Measurements from ENCODE around the gene TDP1. TPM values are rescaled to one million over a fixed set of nuclear protein-coding genes. Genes with fewer than 3 reads are reported as not detected.

Gene TDP1
- total and polyA plus RNA-seq, 4 donors, result 2.1 to 23.6 (median 8.5) TPM

GRCh38 chr14:89936654-89937185, 19.0 kb upstream of the TDP1 start:
- no peak for DNase-seq
- Histone ChIP-seq H3K9me3 (ENCODE audit: control insufficient read depth in 4 of 4, insufficient read depth in 3 of 4, low read length in 3 of 4) (no peaks in the 10 kb centered on the region), H3K4me3 (no peak overlapping the region), H3K27me3 (ENCODE audit: control insufficient read depth in 3 of 3, insufficient read depth in 3 of 3, low read length in 2 of 3) (no peaks in the 10 kb centered on the region), H3K4me1 (ENCODE audit: control insufficient read depth in 5 of 5, insufficient read depth in 5 of 5, low read length in 5 of 5) (no peaks in the 10 kb centered on the region), H3K27ac (ENCODE audit: low read depth in 1 of 2, low read length in 1 of 2) (no peak overlapping the region), H3K36me3 (ENCODE audit: control insufficient read depth in 4 of 4, insufficient read depth in 4 of 4, low read length in 4 of 4) (no peaks in the 10 kb centered on the region), H3K9ac (ENCODE audit: insufficient read depth in 1 of 2, low read length in 2 of 2) (no peak overlapping the region)
- no peak for ATAC-seq (ENCODE audit: insufficient read depth, low FRiP score)
- WGBS, 2 donors, result 58 to 60% methylated on average over 3 of the region's 3 CpGs
- TF ChIP-seq CTCF (IDR thresholded peaks at IDR 0.05; ENCODE audit: control extremely low read depth, extremely low read depth), result no peak

- Histone ChIP-seq H3K9ac (ENCODE audit: insufficient read depth in 1 of 2, low read length in 2 of 2) (no peak overlapping the region), H3K9me3 (ENCODE audit: control insufficient read depth in 4 of 4, insufficient read depth in 3 of 4, low read length in 3 of 4) (no peaks in the 10 kb centered on the region), H3K4me3 (no peak overlapping the region), H3K27ac (ENCODE audit: low read depth in 1 of 2, low read length in 1 of 2) (no peak overlapping the region), H3K27me3 (ENCODE audit: control insufficient read depth in 3 of 3, insufficient read depth in 3 of 3, low read length in 2 of 3) (no peaks in the 10 kb centered on the region), H3K36me3 (ENCODE audit: control insufficient read depth in 4 of 4, insufficient read depth in 4 of 4, low read length in 4 of 4) (no peaks in the 10 kb centered on the region), H3K4me1 (ENCODE audit: control insufficient read depth in 5 of 5, insufficient read depth in 5 of 5, low read length in 5 of 5) (no peaks in the 10 kb centered on the region)
- no peak for DNase-seq
- 82 to 88% methylated on average over 2 of the region's 2 CpGs for WGBS, 2 donors
- no peak for TF ChIP-seq CTCF (IDR thresholded peaks at IDR 0.05; ENCODE audit: control extremely low read depth, extremely low read depth)
- ATAC-seq (ENCODE audit: insufficient read depth, low FRiP score), result no peak
These were observed 13.8 kb upstream of the TDP1 start for GRCh38 chr14:89941830-89942377.

- no peaks in the 10 kb centered on the region for H3K27me3 ChIP-seq (ENCODE audit: control insufficient read depth in 3 of 3, insufficient read depth in 3 of 3, low read length in 2 of 3)
- H3K9me3 ChIP-seq (ENCODE audit: control insufficient read depth in 4 of 4, insufficient read depth in 3 of 4, low read length in 3 of 4), result no peaks in the 10 kb centered on the region
- no peak overlapping the region for H3K4me3 ChIP-seq
- H3K9ac ChIP-seq (ENCODE audit: insufficient read depth in 1 of 2, low read length in 2 of 2), result no peak overlapping the region
- no peaks in the 10 kb centered on the region for H3K36me3 ChIP-seq (ENCODE audit: control insufficient read depth in 4 of 4, insufficient read depth in 4 of 4, low read length in 4 of 4)
- TF ChIP-seq CTCF (IDR thresholded peaks at IDR 0.05; ENCODE audit: control extremely low read depth, extremely low read depth), result no peak
- DNase-seq, result no peak
- H3K4me1 ChIP-seq (ENCODE audit: control insufficient read depth in 5 of 5, insufficient read depth in 5 of 5, low read length in 5 of 5), result no peaks in the 10 kb centered on the region
- no peak overlapping the region for H3K27ac ChIP-seq (ENCODE audit: low read depth in 1 of 2, low read length in 1 of 2)
- no peak for ATAC-seq (ENCODE audit: insufficient read depth, low FRiP score)
These were observed 8.4 kb upstream of the TDP1 start for GRCh38 chr14:89947344-89947743.

GRCh38 chr14:89952576-89952975, 3.2 kb upstream of the TDP1 start:
- ATAC-seq (ENCODE audit: insufficient read depth, low FRiP score), result no peak

More at GRCh38 chr14:89952576-89952975, 3.2 kb upstream of the TDP1 start:
- Histone ChIP-seq H3K36me3 (ENCODE audit: control insufficient read depth in 4 of 4, insufficient read depth in 4 of 4, low read length in 4 of 4) (no peaks in the 10 kb centered on the region), H3K4me1 (ENCODE audit: control insufficient read depth in 5 of 5, insufficient read depth in 5 of 5, low read length in 5 of 5) (peaks cover 0 to 30% (median 5%) of the 10 kb centered on the region in 5 donors), H3K9me3 (ENCODE audit: control insufficient read depth in 4 of 4, insufficient read depth in 3 of 4, low read length in 3 of 4) (no peaks in the 10 kb centered on the region), H3K9ac (ENCODE audit: insufficient read depth in 1 of 2, low read length in 2 of 2) (no peak overlapping the region), H3K27me3 (ENCODE audit: control insufficient read depth in 3 of 3, insufficient read depth in 3 of 3, low read length in 2 of 3) (no peaks in the 10 kb centered on the region), H3K27ac (ENCODE audit: low read depth in 1 of 2, low read length in 1 of 2) (no peak overlapping the region), H3K4me3 (no peak overlapping the region)
- no peak for TF ChIP-seq CTCF (IDR thresholded peaks at IDR 0.05; ENCODE audit: control extremely low read depth, extremely low read depth)
- DNase-seq, result no peak
- WGBS, 2 donors, result 91 to 94% methylated on average over 2 of the region's 2 CpGs

All from lung (tissue), 12 donors.